ENCODE measurements around the gene PSMD3. TPM values are rescaled to one million over a fixed set of nuclear protein-coding genes. Genes with fewer than 3 reads are reported as not detected.

The PSMD3 gene
- total RNA-seq, 1 donor from 2014 or later: 106 TPM

GRCh38 chr17:40035162-40035559 is 54.6 kb downstream of the PSMD3 start:
- DNase-seq (ENCODE audit: low read depth): no peak
- H3K4me3 ChIP-seq (ENCODE audit: low read depth, low read length): no peak overlapping the region
- peak; percentile 52 for TF ChIP-seq CTCF (conservative IDR thresholded peaks at IDR 0.05; ENCODE audit: low read depth, low read length)

- TF ChIP-seq CTCF (conservative IDR thresholded peaks at IDR 0.05; ENCODE audit: low read depth, low read length): peak; percentile 83
- no peak overlapping the region for H3K4me3 ChIP-seq (ENCODE audit: low read depth, low read length)
- no peak for DNase-seq (ENCODE audit: low read depth)
These were observed 58.4 kb downstream of the PSMD3 start for GRCh38 chr17:40038882-40039513.

- no peak for TF ChIP-seq CTCF (conservative IDR thresholded peaks at IDR 0.05; ENCODE audit: low read depth, low read length)
- no peak for DNase-seq (ENCODE audit: low read depth)
- H3K4me3 ChIP-seq (ENCODE audit: low read depth, low read length): no peak overlapping the region
These were observed 60.6 kb downstream of the PSMD3 start for GRCh38 chr17:40041196-40041595.

Other genes starting within 250 kb of the PSMD3 start
- gene GRB7, start 242.9 kb upstream of the PSMD3 start, total RNA-seq: 20.1 and 42.0 TPM in 2 replicates
- gene IKZF3, start 116.5 kb upstream of the PSMD3 start, total RNA-seq: 0.07 TPM in 1 of 2 replicates, not detected in the other
- not detected in 2 replicates for gene ZPBP2, start 112.6 kb upstream of the PSMD3 start, total RNA-seq
- gene GSDMB, start 62.2 kb upstream of the PSMD3 start, total RNA-seq: 3.2 and 3.3 TPM in 2 replicates
- gene ORMDL3, start 53.2 kb upstream of the PSMD3 start, total RNA-seq: 23.3 and 35.6 TPM in 2 replicates
- gene LRRC3C, start 53.1 kb upstream of the PSMD3 start, total RNA-seq: not detected in 2 replicates
- 0.23 TPM in 1 of 2 replicates, not detected in the other for gene GSDMA, start 17.8 kb upstream of the PSMD3 start, total RNA-seq
- not detected in 2 replicates for gene CSF3, start 34.6 kb downstream of the PSMD3 start, total RNA-seq
- gene MED24, start 73.6 kb downstream of the PSMD3 start, total RNA-seq: 90.0 and 98.6 TPM in 2 replicates
- 3.8 and 5.4 TPM in 2 replicates for gene THRA, start 82.2 kb downstream of the PSMD3 start, total RNA-seq
- gene NR1D1, start 119.8 kb downstream of the PSMD3 start, total RNA-seq: 0.40 and 1.2 TPM in 2 replicates
- 44.5 and 59.3 TPM in 2 replicates for gene MSL1, start 141.2 kb downstream of the PSMD3 start, total RNA-seq
- gene CASC3, start 159.7 kb downstream of the PSMD3 start, total RNA-seq: 40.9 and 58.9 TPM in 2 replicates
- 2.1 and 2.8 TPM in 2 replicates for gene RAPGEFL1, start 196.7 kb downstream of the PSMD3 start, total RNA-seq
- gene WIPF2, start 238.5 kb downstream of the PSMD3 start, total RNA-seq: 7.5 and 12.5 TPM in 2 replicates